ENCODE measurements around the gene FZD7.

The FZD7 gene

GRCh38 chr2:202034249-202035088 is 814 bp downstream of the FZD7 start:
- H3K36me3 ChIP-seq (ENCODE audit: control insufficient read depth, insufficient read depth, low read length): no peaks in the 10 kb centered on the region
- peak; percentile 52 for DNase-seq
- peak overlapping the region; percentile 28 for H3K4ac ChIP-seq (ENCODE audit: low read depth, low read length)

GRCh38 chr2:202035089-202035940 is 1.7 kb downstream of the FZD7 start:
- peak overlapping the region; percentile 96 for H3K27ac ChIP-seq (ENCODE audit: low read depth, low read length)

More at GRCh38 chr2:202034249-202035088, 814 bp downstream of the FZD7 start:
- Histone ChIP-seq H3K18ac (ENCODE audit: low read length) (peak overlapping the region; percentile 78), H3K9ac (ENCODE audit: low read length) (peak overlapping the region; percentile 92), H3K4me1 (ENCODE audit: control insufficient read depth, low read depth, low read length) (no peaks in the 10 kb centered on the region), H3K79me2 (ENCODE audit: control insufficient read depth, insufficient read depth, low read length) (peaks cover 37% of the 10 kb centered on the region), H3K27me3 (ENCODE audit: insufficient read depth, low read length, poor library complexity) (no peaks in the 10 kb centered on the region), H2AK5ac (ENCODE audit: low read length) (no peak overlapping the region), H3K27ac (ENCODE audit: low read depth, low read length) (peak overlapping the region; percentile 96), H3K4me3 (ENCODE audit: low read length) (peak overlapping the region; percentile 86), H3K23ac (ENCODE audit: low read length) (peak overlapping the region; percentile 69), H3K4me2 (ENCODE audit: low read length) (peak overlapping the region; percentile 55), H3K79me1 (ENCODE audit: low read length) (no peaks in the 10 kb centered on the region), H2BK15ac (replicated peaks; ENCODE audit: low read depth) (no peak overlapping the region), H4K8ac (ENCODE audit: low read depth, low read length) (no peak overlapping the region), H2BK5ac (ENCODE audit: low read length) (peak overlapping the region; percentile 76), H4K5ac (ENCODE audit: low read length) (no peak overlapping the region), H3K56ac (ENCODE audit: low read length) (peak overlapping the region; percentile 96), H2BK120ac (ENCODE audit: low read depth, low read length) (peak overlapping the region; percentile 19)
- no CpG with 5 or more reads among the region's 105 CpGs for WGBS (ENCODE audit: extremely low coverage, insufficient coverage, low lambda C conversion rate)

GRCh38 chr2:202035941-202036372 is 2.3 kb downstream of the FZD7 start:
- DNase-seq: peak; percentile 62
- no peak overlapping the region for H2AK5ac ChIP-seq (ENCODE audit: low read length)
- H3K27ac ChIP-seq (ENCODE audit: low read depth, low read length): no peak overlapping the region

More at GRCh38 chr2:202035089-202035940, 1.7 kb downstream of the FZD7 start:
- Histone ChIP-seq H4K8ac (ENCODE audit: low read depth, low read length) (no peak overlapping the region), H2BK5ac (ENCODE audit: low read length) (peak overlapping the region; percentile 12), H3K4me3 (ENCODE audit: low read length) (peak overlapping the region; percentile 86), H3K79me2 (ENCODE audit: control insufficient read depth, insufficient read depth, low read length) (peaks cover 37% of the 10 kb centered on the region), H3K9ac (ENCODE audit: low read length) (peak overlapping the region; percentile 92), H3K56ac (ENCODE audit: low read length) (peak overlapping the region; percentile 96), H2BK15ac (replicated peaks; ENCODE audit: low read depth) (no peak overlapping the region), H3K36me3 (ENCODE audit: control insufficient read depth, insufficient read depth, low read length) (no peaks in the 10 kb centered on the region), H2BK120ac (ENCODE audit: low read depth, low read length) (no peak overlapping the region), H3K4ac (ENCODE audit: low read depth, low read length) (no peak overlapping the region), H3K79me1 (ENCODE audit: low read length) (no peaks in the 10 kb centered on the region), H2AK5ac (ENCODE audit: low read length) (no peak overlapping the region), H3K23ac (ENCODE audit: low read length) (peak overlapping the region; percentile 80), H4K5ac (ENCODE audit: low read length) (no peak overlapping the region), H3K27me3 (ENCODE audit: insufficient read depth, low read length, poor library complexity) (no peaks in the 10 kb centered on the region), H3K4me2 (ENCODE audit: low read length) (peak overlapping the region; percentile 55), H3K4me1 (ENCODE audit: control insufficient read depth, low read depth, low read length) (no peaks in the 10 kb centered on the region), H3K18ac (ENCODE audit: low read length) (peak overlapping the region; percentile 78)
- DNase-seq: peak; percentile 82
- no CpG with 5 or more reads among the region's 78 CpGs for WGBS (ENCODE audit: extremely low coverage, insufficient coverage, low lambda C conversion rate)

GRCh38 chr2:202036601-202037037 is 3.0 kb downstream of the FZD7 start:
- H3K79me2 ChIP-seq (ENCODE audit: control insufficient read depth, insufficient read depth, low read length): peaks cover 37% of the 10 kb centered on the region
- no peak overlapping the region for H2BK15ac ChIP-seq (replicated peaks; ENCODE audit: low read depth)
- H3K18ac ChIP-seq (ENCODE audit: low read length): peak overlapping the region; percentile 0
- H4K8ac ChIP-seq (ENCODE audit: low read depth, low read length): no peak overlapping the region
- no peak overlapping the region for H2AK5ac ChIP-seq (ENCODE audit: low read length)
- H3K4me3 ChIP-seq (ENCODE audit: low read length): peak overlapping the region; percentile 86
- peak; percentile 74 for DNase-seq
- H3K4me2 ChIP-seq (ENCODE audit: low read length): peak overlapping the region; percentile 47
- peak overlapping the region; percentile 92 for H3K9ac ChIP-seq (ENCODE audit: low read length)
- no peak overlapping the region for H3K4ac ChIP-seq (ENCODE audit: low read depth, low read length)
- no peak overlapping the region for H3K27ac ChIP-seq (ENCODE audit: low read depth, low read length)
- H3K27me3 ChIP-seq (ENCODE audit: insufficient read depth, low read length, poor library complexity): no peaks in the 10 kb centered on the region
- no peak overlapping the region for H4K5ac ChIP-seq (ENCODE audit: low read length)
- H2BK5ac ChIP-seq (ENCODE audit: low read length): no peak overlapping the region
- H3K79me1 ChIP-seq (ENCODE audit: low read length): no peaks in the 10 kb centered on the region
- H3K4me1 ChIP-seq (ENCODE audit: control insufficient read depth, low read depth, low read length): no peaks in the 10 kb centered on the region
- H3K23ac ChIP-seq (ENCODE audit: low read length): peak overlapping the region; percentile 91
- no peak overlapping the region for H2BK120ac ChIP-seq (ENCODE audit: low read depth, low read length)
- H3K36me3 ChIP-seq (ENCODE audit: control insufficient read depth, insufficient read depth, low read length): no peaks in the 10 kb centered on the region
- H3K56ac ChIP-seq (ENCODE audit: low read length): peak overlapping the region; percentile 96
- WGBS (ENCODE audit: extremely low coverage, insufficient coverage, low lambda C conversion rate): no CpG with 5 or more reads among the region's 15 CpGs

More at GRCh38 chr2:202035941-202036372, 2.3 kb downstream of the FZD7 start:
- Histone ChIP-seq H2BK120ac (ENCODE audit: low read depth, low read length) (no peak overlapping the region), H3K4me3 (ENCODE audit: low read length) (peak overlapping the region; percentile 86), H3K4ac (ENCODE audit: low read depth, low read length) (no peak overlapping the region), H3K27me3 (ENCODE audit: insufficient read depth, low read length, poor library complexity) (no peaks in the 10 kb centered on the region), H3K23ac (ENCODE audit: low read length) (peak overlapping the region; percentile 80), H4K5ac (ENCODE audit: low read length) (no peak overlapping the region), H4K8ac (ENCODE audit: low read depth, low read length) (no peak overlapping the region), H2BK15ac (replicated peaks; ENCODE audit: low read depth) (no peak overlapping the region), H2BK5ac (ENCODE audit: low read length) (peak overlapping the region; percentile 12), H3K36me3 (ENCODE audit: control insufficient read depth, insufficient read depth, low read length) (no peaks in the 10 kb centered on the region), H3K79me2 (ENCODE audit: control insufficient read depth, insufficient read depth, low read length) (peaks cover 37% of the 10 kb centered on the region), H3K4me2 (ENCODE audit: low read length) (peak overlapping the region; percentile 47), H3K18ac (ENCODE audit: low read length) (peak overlapping the region; percentile 0), H3K56ac (ENCODE audit: low read length) (peak overlapping the region; percentile 96), H3K79me1 (ENCODE audit: low read length) (no peaks in the 10 kb centered on the region), H3K9ac (ENCODE audit: low read length) (peak overlapping the region; percentile 92), H3K4me1 (ENCODE audit: control insufficient read depth, low read depth, low read length) (no peaks in the 10 kb centered on the region)
- no CpG with 5 or more reads among the region's 32 CpGs for WGBS (ENCODE audit: extremely low coverage, insufficient coverage, low lambda C conversion rate)

- Histone ChIP-seq H3K27me3 (ENCODE audit: insufficient read depth, low read length, poor library complexity) (no peaks in the 10 kb centered on the region), H3K79me2 (ENCODE audit: control insufficient read depth, insufficient read depth, low read length) (peaks cover 37% of the 10 kb centered on the region), H3K36me3 (ENCODE audit: control insufficient read depth, insufficient read depth, low read length) (no peaks in the 10 kb centered on the region), H2BK15ac (replicated peaks; ENCODE audit: low read depth) (no peak overlapping the region), H4K8ac (ENCODE audit: low read depth, low read length) (no peak overlapping the region), H3K4me3 (ENCODE audit: low read length) (peak overlapping the region; percentile 86), H2BK5ac (ENCODE audit: low read length) (no peak overlapping the region), H3K4ac (ENCODE audit: low read depth, low read length) (no peak overlapping the region), H3K56ac (ENCODE audit: low read length) (peak overlapping the region; percentile 96), H3K18ac (ENCODE audit: low read length) (no peak overlapping the region), H4K5ac (ENCODE audit: low read length) (no peak overlapping the region), H3K23ac (ENCODE audit: low read length) (no peak overlapping the region), H3K27ac (ENCODE audit: low read depth, low read length) (no peak overlapping the region), H3K79me1 (ENCODE audit: low read length) (no peaks in the 10 kb centered on the region), H2BK120ac (ENCODE audit: low read depth, low read length) (no peak overlapping the region), H3K4me2 (ENCODE audit: low read length) (peak overlapping the region; percentile 47), H3K9ac (ENCODE audit: low read length) (peak overlapping the region; percentile 92), H2AK5ac (ENCODE audit: low read length) (no peak overlapping the region), H3K4me1 (ENCODE audit: control insufficient read depth, low read depth, low read length) (no peaks in the 10 kb centered on the region)
- no peak for DNase-seq
- WGBS (ENCODE audit: extremely low coverage, insufficient coverage, low lambda C conversion rate): no CpG with 5 or more reads among the region's 7 CpGs
These were observed 3.4 kb downstream of the FZD7 start for GRCh38 chr2:202037086-202037485.

Data from mesendoderm (in vitro differentiated cells).